Caki2 (cell line): ENCODE measurements around the gene FCN2. TPM values are rescaled to one million over a fixed set of nuclear protein-coding genes. Genes with fewer than 3 reads are reported as not detected.

Source experiments
- DNase-seq: peaks from one replicate; pipeline ENCODE4 v3.0.0-alpha.2; 2015; ENCODE audit warnings: low read depth
- in situ Hi-C: cut with HindIII; loops from 2 replicates; pipeline ENCODE4 v1.10.0; 2016; ENCODE audit warnings: low sequenced_read_pairs, low pct_unique_long_range_greater_than_20kb, mixed read lengths
- total RNA-seq: library from RNA; depleted of rRNA; stranded (reverse); fragments of >200 nt; shearing (Covaris generic); gene quantifications from 2 replicates; pipeline ENCODE4 v1.2.3, GENCODE V29; 2014; ENCODE audit warnings: low replicate concordance; rRNA removed

Gene FCN2
- not detected in 2 replicates for total RNA-seq

- DNase-seq: no peak
- in situ Hi-C loops: no loop called here
Measured at GRCh38 chr9:134880484-134881312, at the start of gene FCN2. Gene FCN2 (plus strand): TSS chr9:134880810. CDS start chr9:134880822, 12 bp downstream.

DNA sequence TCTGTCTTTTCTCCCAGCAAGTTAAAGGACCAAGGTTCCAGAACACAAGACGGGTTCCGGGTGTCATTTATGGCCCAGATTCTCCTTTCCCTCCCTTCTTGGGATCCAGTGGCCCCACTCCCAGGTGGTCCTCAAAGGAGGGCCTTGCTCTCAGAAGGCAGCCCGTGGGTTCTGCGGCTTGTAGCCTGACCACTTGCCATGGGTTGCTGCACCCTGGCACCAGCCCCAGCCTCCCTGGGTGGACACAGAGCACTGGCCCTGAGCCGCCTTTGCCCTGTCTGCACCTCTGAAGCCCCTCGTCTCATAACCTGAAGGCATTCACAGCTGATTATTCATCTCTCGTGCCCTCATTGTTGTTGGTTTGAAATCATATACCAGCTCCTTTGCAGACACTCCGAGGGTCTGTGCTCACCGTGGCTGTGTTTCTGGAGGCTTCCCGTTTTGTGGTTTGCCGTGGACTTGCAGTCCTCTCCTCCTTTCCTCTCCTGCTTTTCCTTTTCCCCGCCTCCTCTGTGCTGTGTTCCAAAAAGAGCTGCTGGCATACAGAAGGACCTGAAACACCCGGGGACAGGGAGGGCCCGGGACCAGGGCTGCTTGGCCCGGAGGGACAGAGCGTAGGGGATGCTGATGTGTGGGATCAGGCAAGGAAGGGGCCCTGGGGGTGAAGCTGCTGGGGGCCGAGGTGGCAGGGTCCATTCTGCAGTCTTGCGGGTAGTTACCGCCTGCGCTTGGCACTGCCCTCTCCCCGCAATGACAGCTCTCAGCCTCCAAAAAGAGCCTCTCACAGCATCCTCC, 49.5 kb upstream of the FCN2 start:
- in situ Hi-C loops: no loop called here
- DNase-seq: no peak

DNA sequence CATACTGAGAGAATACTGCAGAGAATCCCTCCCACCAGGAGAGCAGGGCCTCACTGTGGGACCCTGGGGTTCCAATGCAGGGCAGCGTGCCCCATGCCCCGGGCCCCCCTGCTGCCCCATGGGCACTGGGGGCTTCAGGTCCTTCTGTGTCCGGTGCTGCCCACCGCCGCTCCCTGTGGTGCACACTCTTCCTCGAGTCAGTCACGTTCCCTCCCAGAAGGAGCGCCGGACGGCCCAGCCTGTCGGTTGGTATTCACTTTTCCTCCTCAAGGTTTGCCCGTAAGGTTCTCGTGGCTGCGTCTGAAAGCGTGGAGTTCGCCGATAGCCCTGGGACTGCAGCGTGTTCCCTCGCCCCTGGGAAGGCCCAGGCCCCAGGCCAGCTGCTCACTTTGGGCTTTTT, 48.1 kb upstream of the FCN2 start:
- in situ Hi-C loops: no loop called here
- no peak for DNase-seq

GRCh38 chr9:134833294-134833880, 47.2 kb upstream of the FCN2 start:
- in situ Hi-C loops: no loop called here
- DNase-seq: no peak

- no peak for DNase-seq
- in situ Hi-C loops: no loop called here
Measured at GRCh38 chr9:134834217-134834956, 46.2 kb upstream of the FCN2 start.

- DNase-seq: no peak
- in situ Hi-C loops: no loop called here
Measured at GRCh38 chr9:134834957-134835419, 45.6 kb upstream of the FCN2 start.

DNA sequence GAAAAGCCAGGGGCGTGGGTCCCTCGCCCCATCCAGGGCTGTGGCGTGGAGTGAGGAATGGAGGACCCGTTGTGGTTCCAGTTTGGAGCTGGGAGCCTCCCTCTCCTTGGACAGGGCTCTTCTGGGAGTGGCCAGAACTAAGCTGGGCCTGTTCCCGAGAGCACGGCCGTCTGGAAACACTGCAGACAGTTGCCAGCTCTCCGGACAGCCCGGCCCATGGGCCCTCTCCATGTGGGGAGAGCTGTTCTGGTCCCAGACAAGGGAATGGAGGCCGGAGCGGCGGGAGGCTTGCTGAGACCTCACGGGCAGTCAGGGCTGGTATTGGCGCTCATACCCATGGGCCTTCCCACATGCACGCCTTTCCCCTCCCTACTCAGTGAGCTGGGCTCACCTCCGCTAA, 45.2 kb upstream of the FCN2 start:
- no peak for DNase-seq
- in situ Hi-C loops: no loop called here

DNA sequence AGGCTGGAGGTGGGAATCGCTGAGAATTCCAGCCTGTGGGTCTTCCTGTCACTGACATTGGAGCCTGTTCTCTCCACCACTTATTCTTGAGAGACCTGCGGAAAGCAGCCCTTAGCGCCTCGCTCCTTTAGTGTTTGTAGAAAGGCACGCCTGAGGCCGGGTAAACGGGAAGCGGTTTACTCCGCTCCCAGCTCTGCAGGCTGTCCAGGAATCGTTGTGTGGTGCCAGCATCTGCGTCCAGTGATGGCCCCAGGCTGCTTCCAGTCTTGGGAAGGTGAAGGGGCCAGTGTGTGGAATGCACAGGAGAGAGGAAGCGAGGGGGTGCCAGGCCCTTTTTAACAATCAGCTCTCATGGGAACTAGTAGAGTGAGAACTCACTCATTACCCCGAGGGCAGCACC, 44.6 kb upstream of the FCN2 start:
- DNase-seq: no peak
- in situ Hi-C loops: no loop called here

GRCh38 chr9:134836406-134836970, 44.1 kb upstream of the FCN2 start:
- DNase-seq: no peak
- in situ Hi-C loops: no loop called here

DNA sequence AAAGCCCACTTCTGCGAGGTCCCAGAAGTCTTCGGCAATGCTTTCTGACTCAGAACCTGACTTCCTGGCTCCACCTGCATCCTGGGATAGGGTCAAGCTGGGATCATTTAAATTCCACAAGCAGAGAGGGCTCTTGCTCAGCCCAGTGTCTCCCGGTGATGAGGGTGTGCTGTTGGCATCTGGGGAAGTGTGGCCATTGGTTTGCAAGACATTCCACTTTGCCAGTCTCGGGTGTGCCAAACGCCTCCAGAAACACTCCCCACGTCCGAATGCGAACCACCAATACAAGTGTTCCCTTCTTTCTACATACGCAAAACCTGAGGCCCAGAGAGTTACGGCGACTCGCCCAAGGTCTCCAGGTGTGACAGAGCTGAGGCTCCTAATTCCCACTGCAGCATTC, 43.1 kb upstream of the FCN2 start:
- in situ Hi-C loops: no loop called here
- DNase-seq: no peak

- in situ Hi-C loops: no loop called here
- DNase-seq: no peak
Measured at GRCh38 chr9:134838651-134839454, 41.8 kb upstream of the FCN2 start.

DNA sequence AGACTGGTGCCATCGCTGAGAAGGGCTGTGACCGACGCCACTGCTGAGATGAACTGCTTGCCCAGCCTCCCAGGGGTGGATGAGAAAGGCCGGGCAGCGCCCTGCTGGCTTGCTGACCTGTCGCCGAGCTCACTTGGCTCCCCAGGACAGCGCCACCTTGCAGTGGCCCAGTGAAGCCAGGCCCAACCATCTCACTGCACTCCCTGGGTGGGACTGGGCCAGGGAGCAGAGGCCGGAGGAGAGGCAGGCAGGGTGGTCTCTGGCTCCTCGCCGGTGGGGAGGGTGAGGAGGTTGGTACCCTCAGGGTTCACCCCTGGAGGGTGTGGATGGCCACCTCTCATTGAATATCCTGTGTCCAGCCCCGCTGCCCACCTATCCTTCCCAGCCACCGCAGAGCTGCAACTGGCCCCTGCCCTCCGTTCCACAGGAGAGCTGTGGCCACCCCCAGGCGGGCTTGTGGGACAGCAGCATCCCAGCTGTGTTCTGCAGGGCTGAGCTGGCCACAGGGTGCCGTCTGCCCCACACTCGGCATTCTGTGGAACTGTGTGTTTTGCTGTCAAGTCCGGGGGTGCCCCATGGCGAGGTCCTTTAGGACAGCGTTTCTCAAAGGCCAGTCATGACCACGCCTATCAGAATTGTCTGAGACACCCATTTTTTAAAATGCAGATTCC, 41.0 kb upstream of the FCN2 start:
- in situ Hi-C loops: no loop called here
- no peak for DNase-seq

GRCh38 chr9:134840511-134840910, 40.1 kb upstream of the FCN2 start:
- in situ Hi-C loops: no loop called here
- no peak for DNase-seq

DNA sequence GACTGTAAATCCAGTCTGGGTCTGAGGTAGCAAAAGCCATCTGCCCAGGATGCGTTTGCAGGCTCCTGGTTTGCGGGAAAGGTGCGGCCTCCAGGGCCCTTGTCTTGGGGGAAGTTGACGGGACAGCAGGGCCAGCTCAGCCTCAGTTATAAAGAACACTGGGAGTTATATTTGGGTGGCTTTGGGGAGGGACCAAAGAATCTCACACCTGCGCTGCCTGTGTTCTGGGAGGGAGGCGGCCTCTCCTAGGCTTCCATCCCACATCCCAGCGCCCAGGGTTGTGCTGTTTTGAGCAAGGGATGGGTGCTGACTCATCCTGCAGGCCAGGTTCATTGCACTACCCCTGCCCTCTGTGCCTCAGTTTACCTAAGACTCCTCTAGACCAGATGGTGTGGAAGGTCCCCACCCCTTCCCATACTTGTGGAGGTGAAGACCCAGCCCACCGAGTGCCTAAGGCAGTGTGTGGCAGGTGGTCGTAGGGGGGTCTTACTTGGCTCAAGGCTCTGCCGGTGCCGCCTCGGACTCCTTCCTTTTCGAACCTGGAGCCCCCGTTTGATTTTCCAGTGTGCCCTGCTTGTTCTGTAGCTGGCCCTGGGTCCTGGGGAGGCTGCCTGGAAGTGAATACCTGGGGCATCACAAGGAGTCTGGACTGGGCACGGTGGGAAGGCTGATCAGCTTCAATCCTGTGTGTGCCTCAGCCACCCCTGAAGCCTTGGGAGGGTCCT, 39.3 kb upstream of the FCN2 start:
- in situ Hi-C loops: no loop called here
- no peak for DNase-seq

GRCh38 chr9:134842321-134842720, 38.3 kb upstream of the FCN2 start:
- in situ Hi-C loops: no loop called here
- DNase-seq: no peak

DNA sequence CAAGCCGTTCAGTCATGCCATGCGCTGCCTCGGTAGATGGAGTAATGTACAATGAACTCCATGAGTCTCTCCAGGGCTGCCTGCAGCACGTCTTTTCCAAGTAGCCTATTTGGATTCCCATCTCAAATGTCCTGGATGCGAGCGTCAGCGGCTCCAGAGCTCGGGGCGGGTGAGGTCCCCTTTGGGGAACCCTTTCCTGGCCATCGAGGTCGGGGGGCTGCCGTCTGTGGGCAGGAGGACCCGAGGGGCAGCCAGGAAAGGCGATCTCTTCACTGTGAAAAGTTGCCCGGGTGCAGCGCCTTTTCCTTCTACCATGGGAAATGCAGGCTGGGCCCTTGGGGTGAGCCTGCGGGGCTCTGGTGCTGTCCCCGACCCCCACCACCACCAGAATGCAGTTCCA, 36.9 kb upstream of the FCN2 start:
- in situ Hi-C loops: no loop called here
- DNase-seq: no peak
